GM21360 (cell line): Measurements from ENCODE around the gene GJA5.

ENCODE experiments used
- ATAC-seq: cut with Tn5 transposase; IDR thresholded peaks from one replicate; pipeline ENCODE4 v1.9.1; 2021; ENCODE audit warnings: mild to moderate bottlenecking, moderate library complexity; ENCODE audit not compliant: unreplicated experiment

GJA5 gene

DNA sequence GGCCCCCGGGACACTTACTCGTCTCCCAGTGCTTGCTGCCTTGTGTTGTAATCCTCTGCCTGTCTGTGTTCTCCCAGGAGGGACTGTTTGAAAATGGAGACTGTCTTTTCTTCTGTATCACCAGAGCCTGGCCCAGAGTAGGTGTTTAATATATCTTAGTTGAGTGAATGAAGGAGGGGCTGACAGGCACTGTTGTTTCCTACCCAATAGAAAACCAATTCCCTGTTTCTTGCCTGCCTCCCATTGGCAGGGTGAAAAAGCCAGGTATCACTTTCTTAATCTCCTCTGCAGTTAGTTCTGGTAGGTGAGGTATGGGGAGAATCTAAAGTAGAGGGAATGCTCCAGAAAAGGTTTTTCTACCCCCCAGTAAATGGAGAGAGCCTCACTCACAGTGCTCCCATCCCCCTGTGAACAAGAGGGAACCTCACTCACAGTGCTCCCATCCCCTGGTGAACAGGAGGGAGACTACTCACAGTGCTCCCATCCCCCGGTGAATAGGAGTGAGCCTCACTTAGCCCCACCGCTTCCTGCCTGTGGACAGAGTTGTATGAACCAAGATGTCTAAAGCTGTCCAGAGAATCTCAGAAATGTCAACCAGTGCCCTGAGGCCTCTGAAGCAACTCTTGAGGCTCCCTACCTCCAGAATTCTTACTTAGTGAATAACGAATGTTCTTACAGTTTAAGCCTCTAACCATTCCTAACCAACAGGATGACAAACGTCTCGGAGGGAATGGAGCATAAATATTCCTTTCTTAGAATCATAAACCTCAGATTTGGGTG is at the start of gene GJA5:
TSS of gene GJA5 (minus strand) at position 122 of the 780 bp plus-strand sequence. CDS start 1,364 bp downstream, outside the sequence.
- no peak for ATAC-seq

DNA sequence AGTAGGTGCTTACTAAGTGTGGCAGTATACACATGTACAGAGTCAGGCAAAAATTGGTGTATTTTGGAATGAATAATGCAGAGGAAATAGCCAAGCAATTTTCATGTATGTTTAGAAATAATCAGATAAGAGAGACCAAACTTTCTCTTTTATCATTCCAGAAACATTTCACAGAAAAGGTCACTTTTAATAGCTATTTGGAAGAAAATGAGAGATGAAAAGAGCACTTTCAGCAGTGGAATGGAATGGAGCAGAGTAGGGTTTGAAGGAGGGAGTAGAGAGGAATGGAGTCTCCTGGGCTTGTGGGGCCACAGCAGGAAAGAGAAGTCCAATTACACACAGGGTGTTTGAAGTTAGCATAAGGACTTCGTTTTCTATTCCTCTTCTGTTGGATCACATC is 48.8 kb upstream of the GJA5 start:
- ATAC-seq = no peak

DNA sequence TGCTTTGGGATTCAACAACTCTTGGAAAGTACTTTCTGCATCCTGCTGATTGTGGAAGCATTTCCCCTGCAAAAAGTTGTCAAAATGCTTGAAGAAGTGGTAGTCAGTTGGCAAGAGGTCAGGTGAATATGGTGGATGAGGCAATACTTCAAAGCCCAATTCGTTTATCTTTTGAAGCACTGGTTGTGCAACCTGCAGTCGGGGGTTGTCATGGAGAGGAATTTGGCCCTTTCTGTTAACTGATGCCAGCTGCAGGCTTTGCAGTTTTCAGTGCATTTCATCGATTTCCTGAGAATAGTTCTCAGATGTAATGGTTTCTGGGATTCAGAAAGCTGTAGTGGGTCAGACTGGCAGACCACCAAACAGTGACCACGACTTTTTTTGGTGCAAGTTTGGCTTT is 47.6 kb upstream of the GJA5 start:
- ATAC-seq = no peak

DNA sequence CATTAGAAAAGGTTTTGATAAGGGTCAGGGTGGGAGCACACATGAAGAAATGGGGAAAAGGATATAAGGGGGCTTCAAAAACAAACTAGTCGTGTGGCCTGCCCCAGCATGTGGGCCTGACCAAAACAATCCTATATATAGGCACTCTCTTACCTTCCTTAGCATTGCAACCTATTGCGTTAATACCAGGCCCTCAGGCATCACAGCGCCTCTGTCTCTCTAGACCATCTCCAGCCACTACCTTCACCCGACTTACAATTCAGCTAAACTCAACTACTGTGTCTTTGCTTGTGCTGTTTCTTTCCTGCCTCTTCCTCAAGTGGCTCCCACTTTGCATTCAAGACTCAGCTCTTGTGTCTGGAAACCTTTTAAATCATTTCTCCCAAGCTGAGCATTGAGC is 47.0 kb upstream of the GJA5 start:
- ATAC-seq = no peak

DNA sequence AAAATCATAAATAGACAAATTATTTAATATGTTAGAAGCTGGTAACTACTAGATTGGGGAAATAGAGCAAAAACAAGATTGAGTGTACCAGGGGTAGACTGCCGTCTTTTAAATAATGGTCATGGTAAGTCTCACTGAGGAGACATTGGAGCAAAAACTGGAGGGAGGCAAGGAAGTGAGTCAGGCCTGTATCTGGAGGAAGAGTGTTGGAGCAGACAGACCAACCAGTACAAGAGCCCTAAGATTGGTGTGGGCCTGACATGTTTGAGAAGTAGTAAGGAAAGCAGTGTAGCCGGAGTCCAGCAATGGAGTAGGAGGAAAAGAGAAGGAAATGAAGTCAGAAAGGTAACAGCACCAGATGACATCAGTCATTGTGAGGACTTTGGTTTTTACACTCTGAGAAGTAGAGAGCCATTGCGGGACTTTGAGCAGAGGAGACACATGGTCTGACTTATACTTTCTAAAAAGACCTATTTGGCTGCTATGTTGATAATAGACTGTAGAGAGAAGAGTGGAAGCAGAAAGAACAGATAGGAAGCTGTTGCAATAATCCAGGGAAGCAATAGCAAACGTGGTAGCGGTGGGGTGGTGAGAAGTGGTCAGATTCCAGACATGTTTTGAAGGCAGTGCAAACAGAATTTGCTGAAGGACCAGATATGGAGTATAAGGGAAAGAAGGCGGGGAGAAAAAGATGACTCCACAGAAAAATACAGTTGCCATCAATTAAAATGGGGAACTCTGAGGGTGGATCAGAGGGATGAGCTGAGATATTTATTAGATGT is 44.7 kb upstream of the GJA5 start:
- ATAC-seq = no peak

DNA sequence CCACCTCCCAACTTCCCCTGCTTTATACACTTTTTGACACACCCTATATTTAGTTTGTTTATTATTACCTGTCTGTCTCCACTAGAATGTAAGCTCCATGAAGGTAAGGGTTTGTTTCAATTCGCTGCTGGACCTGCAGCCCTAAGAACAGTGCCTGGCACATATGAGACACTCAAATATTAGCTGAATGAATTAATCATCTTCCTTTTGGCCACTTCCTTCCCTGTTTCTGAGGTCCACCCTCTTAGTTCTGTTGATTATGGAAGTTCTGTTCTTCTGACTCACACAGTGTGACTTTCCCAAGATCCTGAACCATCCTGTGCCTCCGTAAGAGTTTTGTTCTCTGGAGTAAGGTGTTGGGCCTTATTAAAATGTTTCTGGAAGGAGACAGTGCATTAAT is 40.4 kb upstream of the GJA5 start:
- no peak for ATAC-seq

DNA sequence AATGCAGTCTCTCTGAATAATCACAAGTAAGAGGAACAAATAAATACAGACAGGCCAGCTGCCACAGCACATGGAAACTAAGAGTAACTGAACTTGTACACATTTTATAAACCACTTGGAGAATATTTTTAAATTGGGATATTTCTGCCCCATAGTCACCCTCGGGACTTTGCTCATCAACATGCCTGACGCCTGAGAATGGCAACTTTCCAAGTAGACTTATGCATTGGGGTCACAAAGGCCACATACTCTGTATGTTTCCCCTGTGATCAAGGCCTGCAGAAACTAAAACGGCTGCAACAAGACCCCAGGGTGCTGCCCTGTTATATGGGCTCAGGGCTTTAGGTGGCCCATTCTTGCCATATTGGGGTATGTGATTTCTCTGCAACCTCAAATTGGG is 38.3 kb upstream of the GJA5 start:
- ATAC-seq = no peak

DNA sequence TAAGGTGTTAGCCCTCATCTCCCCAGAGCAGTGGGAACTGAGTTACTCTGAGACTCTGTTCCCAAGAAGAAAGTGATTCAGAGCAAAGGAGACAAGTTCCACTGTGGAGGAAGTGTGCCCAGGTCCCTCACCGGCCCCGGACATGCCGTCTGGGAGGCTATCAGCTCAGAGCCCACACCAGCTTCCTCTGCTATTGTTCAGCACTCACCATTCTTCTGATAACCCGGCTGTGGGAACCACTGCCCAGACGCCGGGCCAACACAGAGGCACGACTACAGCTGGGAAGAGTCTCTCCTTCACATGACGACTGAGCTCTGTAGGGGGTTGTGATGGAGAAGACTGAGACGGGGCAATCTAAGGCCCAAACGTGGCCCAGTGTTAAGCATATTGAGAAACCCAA is 34.2 kb upstream of the GJA5 start:
- no peak for ATAC-seq

DNA sequence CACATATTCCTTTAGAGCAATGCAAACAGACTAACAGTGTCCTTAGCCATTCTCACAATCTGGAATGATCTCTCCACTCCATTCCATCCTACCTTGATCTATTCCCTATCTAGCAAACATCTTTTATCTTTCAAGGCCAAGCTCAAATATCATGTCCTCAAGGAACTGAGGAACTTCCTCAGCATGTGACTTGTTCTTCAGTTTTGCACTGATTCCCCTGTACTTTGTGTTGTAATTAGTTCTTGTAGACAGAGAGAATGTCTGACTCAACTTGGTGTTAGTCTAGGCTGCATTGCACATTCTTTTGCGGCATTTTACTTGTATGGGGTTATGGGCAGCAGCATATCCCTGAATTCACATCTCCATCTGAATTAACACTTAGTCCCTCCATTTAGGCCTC is 31.5 kb upstream of the GJA5 start:
- ATAC-seq = no peak

DNA sequence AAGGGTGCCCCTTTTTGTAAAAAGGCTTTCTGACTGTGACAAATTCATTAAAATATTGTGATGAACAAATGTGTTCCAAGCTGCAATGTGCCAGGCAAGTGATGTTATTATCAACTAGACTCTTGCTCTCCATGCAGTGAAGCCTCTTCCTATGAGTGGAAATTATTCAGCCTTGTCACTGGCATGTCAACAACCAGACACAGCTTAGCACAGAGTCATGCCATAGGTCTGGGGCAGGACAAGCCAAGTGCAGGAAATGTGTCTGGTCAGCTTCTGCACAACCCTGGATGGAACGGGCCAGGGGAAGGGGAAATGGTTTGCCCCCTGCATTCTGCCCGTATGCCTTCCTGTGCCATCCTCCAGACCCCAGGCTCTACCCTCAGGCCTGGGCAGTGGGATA is 27.4 kb upstream of the GJA5 start:
- no peak for ATAC-seq

DNA sequence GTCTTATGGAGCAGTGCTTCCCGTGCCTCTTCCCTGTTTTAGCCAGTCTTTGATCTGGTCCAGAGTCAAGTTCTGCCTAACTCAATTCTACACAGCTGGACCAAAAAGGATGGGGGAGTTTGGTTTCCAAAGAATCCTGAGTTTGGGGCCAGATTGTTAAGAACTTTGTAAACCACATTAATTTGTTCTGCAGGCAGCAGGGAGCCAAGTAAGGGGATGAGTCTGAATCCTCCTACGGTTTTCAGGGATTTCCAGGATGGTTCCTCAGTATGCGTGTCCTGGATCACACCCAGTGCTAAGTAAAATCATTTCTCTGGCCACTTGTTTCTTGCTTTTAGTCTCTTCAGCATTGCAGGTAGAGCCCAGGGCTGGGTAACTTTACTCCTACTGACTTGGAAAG is 26.1 kb upstream of the GJA5 start:
- no peak for ATAC-seq

DNA sequence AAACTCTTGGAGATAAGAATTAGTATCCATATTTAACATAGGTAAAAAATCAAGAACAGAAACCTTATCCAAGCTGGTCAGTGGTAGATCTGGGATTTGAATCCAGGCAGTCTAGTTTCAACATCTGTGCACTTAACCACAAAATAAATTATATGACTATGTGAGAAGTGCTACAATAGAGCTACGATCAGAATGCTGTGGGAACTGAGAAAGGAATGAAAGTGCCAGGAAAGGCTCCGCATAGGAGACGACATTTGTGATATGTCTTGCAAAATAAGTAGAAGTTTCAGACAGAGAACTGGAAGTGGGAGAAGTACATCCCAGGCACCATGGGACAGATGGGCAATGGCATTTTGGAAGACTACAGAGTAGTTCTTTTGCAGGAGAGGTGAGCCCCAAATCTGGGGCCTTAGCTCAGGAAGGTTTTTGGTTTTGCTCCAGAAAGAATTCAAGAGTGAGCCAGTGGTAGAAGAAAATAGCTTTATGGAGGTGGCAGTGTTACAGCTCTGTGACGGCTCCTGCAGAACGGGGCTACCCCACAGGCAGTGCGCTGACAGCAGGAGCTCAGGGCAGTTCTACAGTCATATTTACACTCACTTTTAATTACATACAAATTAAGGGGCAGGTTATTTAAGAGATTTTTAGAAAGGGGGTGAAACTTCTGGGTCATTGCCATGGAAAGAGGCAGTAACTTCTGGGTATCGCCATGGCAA is 25.5 kb upstream of the GJA5 start:
- ATAC-seq = no peak

DNA sequence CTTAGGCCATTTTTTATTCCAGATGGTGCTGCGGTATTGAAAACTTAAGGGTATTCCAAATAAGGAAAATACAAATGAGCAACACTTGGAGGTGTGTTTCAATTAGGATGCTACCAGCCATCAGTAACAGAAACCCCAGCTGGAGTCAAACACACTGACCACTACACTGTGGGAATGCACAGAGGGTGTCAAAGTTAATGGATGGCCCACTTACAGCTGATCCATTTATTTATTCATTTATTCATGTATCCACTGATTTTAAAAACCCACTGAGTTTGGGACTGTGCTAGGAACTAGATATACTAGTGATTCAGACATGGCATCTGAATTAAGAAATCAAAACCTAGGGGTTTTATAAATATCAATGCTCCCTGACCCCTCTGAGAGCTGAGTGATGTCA is 24.5 kb upstream of the GJA5 start:
- no peak for ATAC-seq

DNA sequence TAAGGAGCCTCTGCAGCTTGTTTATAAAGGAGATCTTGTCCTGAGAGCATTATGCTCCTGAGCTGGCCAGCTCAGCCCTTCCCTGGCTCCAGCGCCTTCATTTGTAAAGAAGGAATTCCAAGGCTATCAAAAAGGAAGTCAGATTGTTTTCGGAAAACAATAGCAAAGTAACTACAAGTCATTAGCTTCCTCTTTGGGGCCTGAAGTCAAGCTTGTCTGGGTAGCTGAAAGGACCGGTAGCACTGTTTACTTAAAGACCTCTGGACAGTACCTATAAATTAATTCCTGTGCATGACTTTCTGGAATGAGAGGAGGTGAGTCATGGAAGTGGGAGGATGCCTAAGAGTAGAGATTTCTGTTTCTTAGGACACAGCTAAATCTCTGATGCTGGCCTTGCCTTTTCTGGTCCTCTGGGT is 20.7 kb upstream of the GJA5 start:
- no peak for ATAC-seq

DNA sequence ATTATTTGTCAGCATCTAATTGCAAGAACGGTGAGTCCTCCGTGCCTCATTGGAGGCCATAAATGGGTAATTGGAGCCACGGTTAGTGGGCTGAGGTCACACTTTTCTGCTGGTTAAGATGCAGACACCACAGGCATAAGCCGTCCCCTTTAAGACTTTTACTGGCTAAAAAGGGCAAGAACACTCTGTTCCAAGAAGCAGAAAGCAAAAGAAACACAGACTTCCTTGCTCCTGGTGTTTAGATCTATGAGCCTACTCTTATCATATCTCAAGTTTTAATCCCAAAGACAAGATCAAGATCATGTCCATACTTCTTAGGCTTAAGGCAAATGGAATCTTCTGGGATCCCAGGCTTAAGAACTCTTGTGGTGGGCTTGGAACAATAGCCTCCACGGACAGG is 17.3 kb upstream of the GJA5 start:
- ATAC-seq = no peak

DNA sequence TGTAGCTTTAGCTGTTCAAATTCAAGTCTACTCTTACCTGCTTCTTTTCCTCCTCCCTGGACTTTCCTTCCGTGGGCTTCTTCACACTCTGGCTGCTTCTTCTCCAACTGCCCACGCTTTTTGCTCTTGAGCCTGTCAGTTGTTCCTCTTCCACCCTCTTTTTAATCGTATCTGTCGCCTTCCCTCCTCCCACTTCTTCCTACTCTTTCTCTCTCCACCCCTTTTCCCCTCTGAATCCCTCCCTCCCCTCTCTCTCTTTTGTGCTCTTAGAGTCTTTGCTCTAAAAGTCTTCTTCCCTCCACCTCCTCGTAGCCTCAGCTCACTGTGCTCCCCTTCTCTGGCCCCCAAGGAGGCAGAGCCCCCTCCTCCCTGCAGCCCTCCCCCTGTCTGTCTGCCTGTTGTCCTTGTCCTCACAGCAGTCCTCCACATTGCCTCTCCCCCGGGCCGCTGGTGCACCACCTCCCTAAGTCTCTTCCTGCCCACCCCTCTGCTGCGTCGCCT is 12.9 kb upstream of the GJA5 start:
- ATAC-seq = no peak

DNA sequence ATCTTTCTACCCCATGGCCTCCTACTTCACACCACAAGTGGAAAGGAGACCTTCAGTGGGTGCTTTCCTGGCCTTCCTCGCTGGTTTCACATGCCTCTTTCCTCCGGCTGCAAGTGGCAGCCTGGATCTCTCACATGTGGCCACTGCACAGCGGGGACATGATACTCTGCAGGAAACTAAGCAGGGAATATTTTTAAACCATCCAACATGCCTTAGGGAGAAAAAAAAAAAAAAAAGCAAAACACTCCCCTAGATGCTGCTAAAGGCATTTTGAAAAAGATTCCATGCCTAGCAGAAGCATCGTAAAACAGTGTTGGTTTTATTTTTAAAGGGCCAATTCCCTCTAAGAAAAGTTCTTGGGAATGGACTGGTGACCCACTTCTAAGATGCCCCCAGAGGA is 12.2 kb upstream of the GJA5 start:
- no peak for ATAC-seq

DNA sequence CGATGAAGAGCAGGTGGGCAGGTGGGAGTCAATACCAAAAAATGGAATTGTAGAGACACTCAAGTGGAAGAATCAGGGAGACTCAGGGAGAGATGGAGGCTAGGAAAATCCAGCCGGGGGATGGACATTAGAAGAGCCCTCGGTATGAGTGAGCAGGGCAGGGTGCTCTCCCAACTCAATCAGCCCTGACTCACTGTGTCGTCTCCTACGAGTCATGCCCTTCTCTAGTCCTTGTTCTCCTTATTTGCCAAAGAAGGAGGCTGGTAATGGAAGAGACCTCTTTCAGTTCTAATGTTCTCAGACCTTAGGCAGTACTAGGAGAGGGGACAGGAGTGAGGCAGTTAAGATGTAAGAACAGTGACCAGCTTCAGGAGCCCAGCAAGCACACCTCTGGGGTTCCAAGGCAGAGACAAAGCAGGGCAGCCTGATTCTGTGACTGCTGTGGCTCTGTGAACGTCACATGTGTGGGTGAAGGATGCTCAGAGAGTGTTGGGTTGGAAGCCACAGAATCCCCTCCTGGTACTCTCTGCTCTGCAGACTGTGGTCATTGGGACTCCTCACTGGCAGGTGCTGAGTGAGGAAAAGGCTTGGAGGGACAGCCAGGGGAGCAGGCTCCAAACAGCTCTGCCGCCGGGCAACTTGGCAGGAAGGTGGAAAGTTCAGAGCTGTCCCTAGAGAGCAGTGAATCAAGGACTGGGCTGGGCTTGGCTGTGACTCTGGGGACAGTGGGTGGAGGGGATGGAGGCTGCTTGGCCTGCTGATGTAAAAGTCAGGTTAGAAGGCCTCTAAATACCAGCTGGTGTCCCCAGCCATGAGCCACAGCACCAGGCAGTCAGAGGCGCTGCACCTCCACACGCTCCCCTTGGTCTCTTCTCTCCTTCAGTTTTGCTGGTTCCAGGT is 11.1 kb upstream of the GJA5 start:
- ATAC-seq = no peak

DNA sequence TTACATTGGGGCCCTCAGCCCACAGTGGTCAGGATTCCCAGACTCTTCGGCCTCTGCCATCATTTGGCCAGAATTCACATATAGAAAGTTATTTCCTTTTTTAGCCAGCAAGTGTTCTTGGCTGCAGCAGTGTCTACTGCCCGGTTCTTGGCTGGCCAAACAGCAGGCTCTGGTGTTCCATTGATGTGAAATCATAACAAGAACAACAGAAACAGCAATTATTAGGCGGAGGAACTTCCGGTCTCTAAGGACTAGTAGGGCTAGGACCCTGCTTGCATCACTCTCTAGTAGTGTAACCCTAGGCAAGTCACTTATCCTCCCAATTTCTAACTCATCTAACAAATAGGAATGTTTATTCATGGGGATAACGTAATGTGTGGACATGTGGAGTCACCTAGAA is 8.7 kb upstream of the GJA5 start:
- no peak for ATAC-seq

DNA sequence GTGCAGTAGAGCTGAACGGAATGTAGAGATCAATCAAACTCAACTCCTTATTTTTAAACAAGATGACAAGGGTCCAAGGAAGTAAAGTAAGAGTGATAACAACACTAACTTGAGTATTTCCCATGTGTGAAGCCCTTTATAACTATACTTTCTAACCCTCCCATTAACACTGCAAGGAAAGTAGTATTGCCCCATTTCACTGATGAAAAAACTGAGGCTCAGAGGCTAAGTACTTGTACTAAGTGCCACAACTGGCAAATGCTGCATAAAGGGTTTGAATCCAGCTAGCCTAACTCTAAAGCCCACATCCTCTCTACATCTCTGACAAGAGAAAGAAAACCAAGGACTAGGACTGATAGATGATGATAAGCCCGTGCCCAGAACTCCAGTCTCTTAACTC is 8.2 kb upstream of the GJA5 start:
- no peak for ATAC-seq

DNA sequence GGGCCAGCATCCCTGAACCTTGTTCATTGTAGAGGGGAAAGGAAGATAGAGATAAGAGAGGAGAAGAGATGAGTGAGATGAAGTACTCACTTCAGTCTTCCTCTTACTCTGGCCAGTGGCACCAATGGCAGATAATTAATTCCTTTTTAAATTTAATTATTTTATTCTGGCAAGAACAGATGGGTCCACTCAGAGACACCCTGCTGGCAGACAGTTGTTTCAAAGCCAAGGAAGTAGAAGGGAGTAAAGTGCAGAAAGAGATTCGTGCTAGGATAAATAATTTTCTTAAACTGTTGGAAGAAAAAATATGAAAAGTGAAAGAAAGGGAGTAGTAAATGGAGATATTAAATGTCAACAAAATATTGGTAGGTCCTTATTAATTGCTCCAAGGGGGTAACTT is 7.7 kb upstream of the GJA5 start:
- no peak for ATAC-seq
